ENCODE results near the gene UPB1. TPM values are rescaled to one million over a fixed set of nuclear protein-coding genes. Genes with fewer than 3 reads are reported as not detected.

UPB1 gene
- total RNA-seq, 1 experiment from 2014 or later: not detected

- POLR2A ChIA-PET: no interaction called here
- intact Hi-C loops (cut with micrococcal nuclease): no loop called here
These were observed 23.1 kb downstream of the UPB1 start for GRCh38 chr22:24518228-24518627.

GRCh38 chr22:24518771-24519485 lies 23.8 kb downstream of the UPB1 start:
- DNase-seq (ENCODE audit: unreplicated experiment): no peak
- ChIA-PET POLR2A (no interaction called here), CTCF (interaction anchor here (0.7 kb wide), 1 partner anchor 194 kb away, joined by 3 read pairs; no protein-coding TSS in a partner anchor)
- Mint-ChIP-seq H3K9me3 (ENCODE audit: unreplicated experiment) (no peaks in the 10 kb centered on the region), H3K4me3 (ENCODE audit: unreplicated experiment) (no peak overlapping the region), H3K36me3 (ENCODE audit: insufficient read depth, unreplicated experiment) (no peaks in the 10 kb centered on the region), H3K4me1 (ENCODE audit: insufficient read depth, unreplicated experiment) (peaks cover 7% of the 10 kb centered on the region), H3K27ac (ENCODE audit: low read depth, unreplicated experiment) (no peak overlapping the region), H3K27me3 (ENCODE audit: insufficient read depth, unreplicated experiment) (peaks cover 27% of the 10 kb centered on the region)
- intact Hi-C loops (cut with micrococcal nuclease): no loop called here
- no peak for TF ChIP-seq CTCF (IDR thresholded peaks at IDR 0.05; ENCODE audit: unreplicated experiment)
- BruUV-seq (replicated peaks): no TSS peak

More at GRCh38 chr22:24518228-24518627, 23.1 kb downstream of the UPB1 start:
- H3K4me3 Mint-ChIP-seq (ENCODE audit: unreplicated experiment): no peak overlapping the region
- BruUV-seq (replicated peaks): no TSS peak
- no peaks in the 10 kb centered on the region for H3K36me3 Mint-ChIP-seq (ENCODE audit: insufficient read depth, unreplicated experiment)
- H3K27ac Mint-ChIP-seq (ENCODE audit: low read depth, unreplicated experiment): no peak overlapping the region
- no peaks in the 10 kb centered on the region for H3K9me3 Mint-ChIP-seq (ENCODE audit: unreplicated experiment)
- peaks cover 34% of the 10 kb centered on the region for H3K27me3 Mint-ChIP-seq (ENCODE audit: insufficient read depth, unreplicated experiment)
- CTCF ChIA-PET: interaction anchor here (0.7 to 1.4 kb wide), 5 partner anchors 11 to 195 kb away, joined by 3 to 5 read pairs (median 4); no protein-coding TSS in a partner anchor
- DNase-seq (ENCODE audit: unreplicated experiment): no peak
- no peak for TF ChIP-seq CTCF (IDR thresholded peaks at IDR 0.05; ENCODE audit: unreplicated experiment)
- peaks cover 7% of the 10 kb centered on the region for H3K4me1 Mint-ChIP-seq (ENCODE audit: insufficient read depth, unreplicated experiment)

- CTCF ChIA-PET: no interaction called here
- no TSS peak for BruUV-seq (replicated peaks)
These were observed 24.4 kb downstream of the UPB1 start for GRCh38 chr22:24519496-24519895.

More at GRCh38 chr22:24519496-24519895, 24.4 kb downstream of the UPB1 start:
- peaks cover 22% of the 10 kb centered on the region for H3K27me3 Mint-ChIP-seq (ENCODE audit: insufficient read depth, unreplicated experiment)
- H3K4me1 Mint-ChIP-seq (ENCODE audit: insufficient read depth, unreplicated experiment): peaks cover 7% of the 10 kb centered on the region
- H3K27ac Mint-ChIP-seq (ENCODE audit: low read depth, unreplicated experiment): no peak overlapping the region
- intact Hi-C loops (cut with micrococcal nuclease): no loop called here
- H3K9me3 Mint-ChIP-seq (ENCODE audit: unreplicated experiment): no peaks in the 10 kb centered on the region
- no peaks in the 10 kb centered on the region for H3K36me3 Mint-ChIP-seq (ENCODE audit: insufficient read depth, unreplicated experiment)
- no peak for TF ChIP-seq CTCF (IDR thresholded peaks at IDR 0.05; ENCODE audit: unreplicated experiment)
- POLR2A ChIA-PET: no interaction called here
- H3K4me3 Mint-ChIP-seq (ENCODE audit: unreplicated experiment): no peak overlapping the region
- DNase-seq (ENCODE audit: unreplicated experiment): no peak
